HG03175 (cell line): ENCODE measurements around the gene RASGEF1C.
"Not testable (repeated sequence)": the region's sequence is repeated elsewhere in the genome, so short reads cannot be mapped to it uniquely, and the experiment has no call there.

ENCODE experiments used
- ATAC-seq: cut with Tn5 transposase; IDR thresholded peaks from one replicate; pipeline ENCODE4 v1.9.1; 2021; ENCODE audit warnings: mild to moderate bottlenecking, moderate library complexity; ENCODE audit not compliant: unreplicated experiment

The RASGEF1C gene

GRCh38 chr5:180211761-180212035, 2.7 kb upstream of the RASGEF1C start:
- ATAC-seq = no peak

GRCh38 chr5:180210961-180211760, 2.1 kb upstream of the RASGEF1C start:
- ATAC-seq = no peak

- not testable (repeated sequence) for ATAC-seq
Observed at GRCh38 chr5:180210077-180210476, 1.1 kb upstream of the RASGEF1C start.

GRCh38 chr5:180208435-180209081, 453 bp downstream of the RASGEF1C start:
- ATAC-seq = peak; percentile 28

- ATAC-seq = no peak
Observed at GRCh38 chr5:180208038-180208434, 975 bp downstream of the RASGEF1C start.

GRCh38 chr5:180207593-180207992, 1.4 kb downstream of the RASGEF1C start:
- no peak for ATAC-seq

GRCh38 chr5:180206993-180207392, 2.0 kb downstream of the RASGEF1C start:
- no peak for ATAC-seq

GRCh38 chr5:180205916-180206315, 3.1 kb downstream of the RASGEF1C start:
- no peak for ATAC-seq

GRCh38 chr5:180204276-180204819, 4.7 kb downstream of the RASGEF1C start:
- ATAC-seq = no peak

- ATAC-seq = no peak
Observed at GRCh38 chr5:180202939-180203573, 6.0 kb downstream of the RASGEF1C start.

GRCh38 chr5:180201051-180201987, 7.7 kb downstream of the RASGEF1C start:
- ATAC-seq = no peak

GRCh38 chr5:180199390-180199789, 9.6 kb downstream of the RASGEF1C start:
- no peak for ATAC-seq

- ATAC-seq = no peak
Observed at GRCh38 chr5:180198208-180198607, 10.8 kb downstream of the RASGEF1C start.

- no peak for ATAC-seq
Observed at GRCh38 chr5:180197016-180197702, 11.9 kb downstream of the RASGEF1C start.

GRCh38 chr5:180194410-180195345, 14.3 kb downstream of the RASGEF1C start:
- no peak for ATAC-seq

GRCh38 chr5:180193749-180194375, 15.1 kb downstream of the RASGEF1C start:
- ATAC-seq = no peak

GRCh38 chr5:180191716-180192115, 17.3 kb downstream of the RASGEF1C start:
- ATAC-seq = no peak

- ATAC-seq = no peak
Observed at GRCh38 chr5:180187767-180188166, 21.2 kb downstream of the RASGEF1C start.

- no peak for ATAC-seq
Observed at GRCh38 chr5:180180846-180181245, 28.2 kb downstream of the RASGEF1C start.
